ENCODE results near the gene SLC39A13. TPM values are rescaled to one million over a fixed set of nuclear protein-coding genes. Genes with fewer than 3 reads are reported as not detected.

SLC39A13 gene
- total RNA-seq, 1 donor from 2014 or later: 76.6 TPM

GRCh38 chr11:47392546-47393162, 15.7 kb upstream of the SLC39A13 start:
- no peaks in the 10 kb centered on the region for H3K27me3 Mint-ChIP-seq (ENCODE audit: low read depth, unreplicated experiment)
- H3K9me3 Mint-ChIP-seq (ENCODE audit: unreplicated experiment): no peaks in the 10 kb centered on the region
- H3K4me1 ChIP-seq (ENCODE audit: insufficient read depth, low read length): peaks cover 6% of the 10 kb centered on the region
- no peaks in the 10 kb centered on the region for H4K20me1 ChIP-seq (ENCODE audit: insufficient read depth, low read length)
- no peak overlapping the region for H3K4me3 ChIP-seq (ENCODE audit: insufficient read depth, low read depth, low read length)
- no peaks in the 10 kb centered on the region for H3K27me3 ChIP-seq (ENCODE audit: insufficient read depth, low read length)
- H3K36me3 Mint-ChIP-seq (ENCODE audit: low read depth, unreplicated experiment): no peaks in the 10 kb centered on the region
- no peak overlapping the region for H2AFZ ChIP-seq (ENCODE audit: low read depth, low read length)
- no peak overlapping the region for H3K27ac ChIP-seq (ENCODE audit: low read depth, low read length)
- H3K79me2 ChIP-seq (ENCODE audit: insufficient read depth, low read length): no peaks in the 10 kb centered on the region
- FAIRE-seq: no peak
- TF ChIP-seq EZH2 (IDR thresholded peaks at IDR 0.05; ENCODE audit: insufficient read depth, low read length): no peak
- no peak for TF ChIP-seq CTCF (IDR thresholded peaks at IDR 0.05; ENCODE audit: insufficient read depth, low read depth, low read length)
- no peak for DNase-seq (ENCODE audit: low read depth)
- no peaks in the 10 kb centered on the region for H3K9me3 ChIP-seq (ENCODE audit: insufficient read depth, low read depth, low read length)
- H3K4me3 Mint-ChIP-seq (ENCODE audit: unreplicated experiment): no peak overlapping the region
- H3K36me3 ChIP-seq (ENCODE audit: insufficient read depth, low read length): no peaks in the 10 kb centered on the region
- peak overlapping the region; percentile 26 for H3K27ac Mint-ChIP-seq (ENCODE audit: unreplicated experiment)
- H3K9ac ChIP-seq (ENCODE audit: low read length): no peak overlapping the region
- peaks cover 17% of the 10 kb centered on the region for H3K4me1 Mint-ChIP-seq (ENCODE audit: low read depth, unreplicated experiment)
- H3K4me2 ChIP-seq (ENCODE audit: low read length): no peak overlapping the region

- Histone ChIP-seq H3K27me3 (ENCODE audit: insufficient read depth, low read length) (no peaks in the 10 kb centered on the region), H3K79me2 (ENCODE audit: insufficient read depth, low read length) (no peaks in the 10 kb centered on the region), H3K27ac (ENCODE audit: low read depth, low read length) (no peak overlapping the region), H3K4me2 (ENCODE audit: low read length) (no peak overlapping the region), H3K4me3 (ENCODE audit: insufficient read depth, low read depth, low read length) (no peak overlapping the region), H3K9me3 (ENCODE audit: insufficient read depth, low read depth, low read length) (no peaks in the 10 kb centered on the region), H2AFZ (ENCODE audit: low read depth, low read length) (peak overlapping the region; percentile 2), H4K20me1 (ENCODE audit: insufficient read depth, low read length) (no peaks in the 10 kb centered on the region), H3K36me3 (ENCODE audit: insufficient read depth, low read length) (no peaks in the 10 kb centered on the region), H3K9ac (ENCODE audit: low read length) (no peak overlapping the region), H3K4me1 (ENCODE audit: insufficient read depth, low read length) (peaks cover 6% of the 10 kb centered on the region)
- Mint-ChIP-seq H3K27me3 (ENCODE audit: low read depth, unreplicated experiment) (no peaks in the 10 kb centered on the region), H3K27ac (ENCODE audit: unreplicated experiment) (peak overlapping the region; percentile 80), H3K4me3 (ENCODE audit: unreplicated experiment) (no peak overlapping the region), H3K9me3 (ENCODE audit: unreplicated experiment) (no peaks in the 10 kb centered on the region), H3K36me3 (ENCODE audit: low read depth, unreplicated experiment) (no peaks in the 10 kb centered on the region), H3K4me1 (ENCODE audit: low read depth, unreplicated experiment) (peaks cover 17% of the 10 kb centered on the region)
- DNase-seq (ENCODE audit: low read depth) (peak; percentile 57), FAIRE-seq (no peak)
- TF ChIP-seq EZH2 (IDR thresholded peaks at IDR 0.05; ENCODE audit: insufficient read depth, low read length) (no peak), CTCF (IDR thresholded peaks at IDR 0.05; ENCODE audit: insufficient read depth, low read depth, low read length) (no peak)
Measured at GRCh38 chr11:47393163-47394049, 15.0 kb upstream of the SLC39A13 start.

- H3K4me3 ChIP-seq (ENCODE audit: insufficient read depth, low read depth, low read length): no peak overlapping the region
- H2AFZ ChIP-seq (ENCODE audit: low read depth, low read length): no peak overlapping the region
- H4K20me1 ChIP-seq (ENCODE audit: insufficient read depth, low read length): no peaks in the 10 kb centered on the region
- no peaks in the 10 kb centered on the region for H3K36me3 ChIP-seq (ENCODE audit: insufficient read depth, low read length)
- no peak overlapping the region for H3K4me2 ChIP-seq (ENCODE audit: low read length)
- H3K27ac ChIP-seq (ENCODE audit: low read depth, low read length): no peak overlapping the region
- no peaks in the 10 kb centered on the region for H3K9me3 Mint-ChIP-seq (ENCODE audit: unreplicated experiment)
- TF ChIP-seq CTCF (IDR thresholded peaks at IDR 0.05; ENCODE audit: insufficient read depth, low read depth, low read length) (no peak), EZH2 (IDR thresholded peaks at IDR 0.05; ENCODE audit: insufficient read depth, low read length) (no peak)
- peak overlapping the region; percentile 80 for H3K27ac Mint-ChIP-seq (ENCODE audit: unreplicated experiment)
- no peaks in the 10 kb centered on the region for H3K36me3 Mint-ChIP-seq (ENCODE audit: low read depth, unreplicated experiment)
- H3K79me2 ChIP-seq (ENCODE audit: insufficient read depth, low read length): no peaks in the 10 kb centered on the region
- FAIRE-seq: no peak
- no peaks in the 10 kb centered on the region for H3K27me3 ChIP-seq (ENCODE audit: insufficient read depth, low read length)
- H3K9ac ChIP-seq (ENCODE audit: low read length): no peak overlapping the region
- no peak for DNase-seq (ENCODE audit: low read depth)
- H3K4me3 Mint-ChIP-seq (ENCODE audit: unreplicated experiment): no peak overlapping the region
- H3K4me1 ChIP-seq (ENCODE audit: insufficient read depth, low read length): peaks cover 6% of the 10 kb centered on the region
- peaks cover 17% of the 10 kb centered on the region for H3K4me1 Mint-ChIP-seq (ENCODE audit: low read depth, unreplicated experiment)
- H3K9me3 ChIP-seq (ENCODE audit: insufficient read depth, low read depth, low read length): no peaks in the 10 kb centered on the region
- no peaks in the 10 kb centered on the region for H3K27me3 Mint-ChIP-seq (ENCODE audit: low read depth, unreplicated experiment)
Measured at GRCh38 chr11:47394050-47394321, 14.4 kb upstream of the SLC39A13 start.
